Measurements from ENCODE around the gene SLC37A2. TPM values are rescaled to one million over a fixed set of nuclear protein-coding genes. Genes with fewer than 3 reads are reported as not detected.

SLC37A2 gene
- total RNA-seq, 1 donor from 2014 or later, result 2.4 TPM

- Histone ChIP-seq H3K9me3 (replicated peaks) (no peaks in the 10 kb centered on the region), H3K36me3 (no peaks in the 10 kb centered on the region), H3K27me3 (ENCODE audit: low read depth) (peaks cover 23% of the 10 kb centered on the region), H3K27ac (replicated peaks) (no peak overlapping the region), H3K4me3 (no peak overlapping the region), H3K4me1 (peaks cover 14% of the 10 kb centered on the region)
- no peak for TF ChIP-seq CTCF (IDR thresholded peaks at IDR 0.05; ENCODE audit: borderline replicate concordance)
- intact Hi-C loops (cut with micrococcal nuclease), result no loop called here
- no peak for DNase-seq
Measured at GRCh38 chr11:125114518-125114917, 51.4 kb downstream of the SLC37A2 start.

GRCh38 chr11:125117429-125117828, 54.3 kb downstream of the SLC37A2 start:
- no peak overlapping the region for H3K4me3 ChIP-seq
- H3K36me3 ChIP-seq, result no peaks in the 10 kb centered on the region
- no peaks in the 10 kb centered on the region for H3K9me3 ChIP-seq (replicated peaks)
- H3K27me3 ChIP-seq (ENCODE audit: low read depth), result peaks cover 27% of the 10 kb centered on the region
- no peak for TF ChIP-seq CTCF (IDR thresholded peaks at IDR 0.05; ENCODE audit: borderline replicate concordance)
- no peak for DNase-seq
- no peaks in the 10 kb centered on the region for H3K4me1 ChIP-seq
- no peak overlapping the region for H3K27ac ChIP-seq (replicated peaks)
- intact Hi-C loops (cut with micrococcal nuclease), result no loop called here

- H3K27me3 ChIP-seq (ENCODE audit: low read depth), result peaks cover 40% of the 10 kb centered on the region
- H3K4me1 ChIP-seq, result peaks cover 3% of the 10 kb centered on the region
- intact Hi-C loops (cut with micrococcal nuclease), result no loop called here
- no peak overlapping the region for H3K27ac ChIP-seq (replicated peaks)
- H3K36me3 ChIP-seq, result no peaks in the 10 kb centered on the region
- DNase-seq, result no peak
- TF ChIP-seq CTCF (IDR thresholded peaks at IDR 0.05; ENCODE audit: borderline replicate concordance), result no peak
- no peak overlapping the region for H3K4me3 ChIP-seq
- no peaks in the 10 kb centered on the region for H3K9me3 ChIP-seq (replicated peaks)
Measured at GRCh38 chr11:125123194-125123946, 60.3 kb downstream of the SLC37A2 start.

GRCh38 chr11:125123947-125124617, 61.0 kb downstream of the SLC37A2 start:
- peak; percentile 53 for TF ChIP-seq CTCF (IDR thresholded peaks at IDR 0.05; ENCODE audit: borderline replicate concordance)
- peak overlapping the region; percentile 22 for H3K4me3 ChIP-seq
- DNase-seq, result peak; percentile 32
- no peaks in the 10 kb centered on the region for H3K9me3 ChIP-seq (replicated peaks)
- H3K36me3 ChIP-seq, result no peaks in the 10 kb centered on the region
- intact Hi-C loops (cut with micrococcal nuclease), result no loop called here
- H3K4me1 ChIP-seq, result peaks cover 3% of the 10 kb centered on the region
- no peak overlapping the region for H3K27ac ChIP-seq (replicated peaks)
- peaks cover 40% of the 10 kb centered on the region for H3K27me3 ChIP-seq (ENCODE audit: low read depth)

DNA sequence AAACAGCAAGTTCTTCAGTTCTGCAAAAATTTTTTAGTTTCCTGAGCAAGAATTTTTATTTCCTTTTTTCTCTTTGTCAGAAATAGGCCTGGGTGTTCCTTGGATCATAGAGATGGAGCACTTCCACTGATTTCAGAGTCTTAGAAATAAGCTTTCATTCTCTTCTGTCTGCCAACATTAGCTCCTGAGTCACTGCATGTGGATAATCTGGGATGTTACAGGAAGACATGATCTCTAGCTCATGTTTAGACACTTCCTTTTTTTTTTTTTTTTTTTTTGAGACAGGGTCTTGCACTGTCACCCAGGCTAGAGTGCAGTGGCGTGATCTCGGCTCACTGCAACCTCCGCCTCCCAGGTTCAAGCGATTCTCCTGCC, 61.5 kb downstream of the SLC37A2 start:
- Histone ChIP-seq H3K27ac (replicated peaks) (no peak overlapping the region), H3K4me3 (no peak overlapping the region), H3K9me3 (replicated peaks) (no peaks in the 10 kb centered on the region), H3K36me3 (no peaks in the 10 kb centered on the region), H3K27me3 (ENCODE audit: low read depth) (peaks cover 40% of the 10 kb centered on the region), H3K4me1 (peaks cover 3% of the 10 kb centered on the region)
- DNase-seq, result no peak
- intact Hi-C loops (cut with micrococcal nuclease), result no loop called here
- no peak for TF ChIP-seq CTCF (IDR thresholded peaks at IDR 0.05; ENCODE audit: borderline replicate concordance)
